Thyroid gland (tissue), 4 donors: ENCODE results near the gene TSPAN8. TPM values are rescaled to one million over a fixed set of nuclear protein-coding genes. Genes with fewer than 3 reads are reported as not detected.
"Not testable (repeated sequence)": the region's sequence is repeated elsewhere in the genome, so short reads cannot be mapped to it uniquely, and the experiment has no call there.

Experiments
- DNase-seq, 2 donors: peaks; one replicate each; pipeline ENCODE4 v3.0.0-alpha.2; 2019
- H3K27ac ChIP-seq, 3 donors: fragments of 200-600 bp; sonication (generic); 1 replicate in 2 of 3; 2 replicates in 1 of 3; pipeline ENCODE4 v1.5.1; 2016 to 2019; ENCODE audit warnings: mild to moderate bottlenecking in 1 of 3, moderate library complexity in 1 of 3
- H3K27me3 ChIP-seq: fragments of 200-600 bp; sonication (generic); one replicate; pipeline ENCODE4 v1.5.1; 2019
- H3K36me3 ChIP-seq, 2 donors: fragments of 200-600 bp; sonication (generic); one replicate each; pipeline ENCODE4 v1.5.1; 2016 to 2019
- H3K4me1 ChIP-seq, 2 donors: fragments of 200-600 bp; sonication (generic); one replicate each; pipeline ENCODE4 v1.5.1; 2017 to 2019
- H3K4me3 ChIP-seq, 3 donors: fragments of 200-600 bp; sonication (generic); replicated peaks in 1 of 3; 1 replicate in 2 of 3; 2 replicates in 1 of 3; pipeline ENCODE4 v1.5.1; 2016; ENCODE audit warnings: mild to moderate bottlenecking in 1 of 3
- H3K9me3 ChIP-seq: fragments of 200-600 bp; sonication (generic); one replicate; pipeline ENCODE4 v1.5.1; 2017
- POLR2A ChIP-seq, 2 donors: fragments of 450-650 bp; IDR thresholded peaks; one replicate each; pipeline ENCODE4 v1.6.1; 2017; ENCODE audit warnings: antibody characterized with exemption in 2 of 2, mild to moderate bottlenecking in 2 of 2, moderate library complexity in 1 of 2
- WGBS, 2 donors: methylation state at CpG; one replicate each; pipeline ENCODE4 v1.1.5; 2017; 5-methylcytosine and 5-hydroxymethylcytosine counted together
- intact Hi-C: fragments of 100-400 bp; cut with DNase I; formaldehyde crosslinking; loops from one replicate; pipeline ENCODE4 v1.15.1; 2023
- total RNA-seq, 4 donors: library from RNA; depleted of rRNA; stranded (reverse); fragments of >200 nt; gene quantifications; one replicate each; pipeline ENCODE4 v1.2.3, GENCODE V29; 2016
- TF ChIP-seq, protein P1 (sequence below), 6 experiments: fragments of 200-600 bp in 3 of 6; fragments of 450-650 bp in 3 of 6; sonication (generic) in 3 of 6; IDR thresholded peaks; one replicate each; pipeline ENCODE4 v1.5.1; 2016 to 2019; ENCODE audit warnings: antibody characterized with exemption in 6 of 6, mild to moderate bottlenecking in 2 of 6, inconsistent platforms in 1 of 6, moderate library complexity in 1 of 6

Gene TSPAN8
- total RNA-seq, 4 donors from 2014 or later, result 3.7 to 9.6 (median 8.0) TPM

GRCh38 chr12:71170456-71170855 is 12.7 kb upstream of the TSPAN8 start:
- Histone ChIP-seq H3K4me1 (no peaks in the 10 kb centered on the region), H3K4me3 (no peak overlapping the region), H3K36me3 (no peaks in the 10 kb centered on the region), H3K27me3 (no peaks in the 10 kb centered on the region), H3K9me3 (no peaks in the 10 kb centered on the region), H3K27ac (no peak overlapping the region)
- no peak for DNase-seq
- intact Hi-C loops, result no loop called here
- WGBS, 2 donors, result 80 to 83% methylated on average over 1 of the region's 1 CpG
- no peak for TF ChIP-seq POLR2A (IDR thresholded peaks at IDR 0.05)
- TF ChIP-seq, protein P1, sequence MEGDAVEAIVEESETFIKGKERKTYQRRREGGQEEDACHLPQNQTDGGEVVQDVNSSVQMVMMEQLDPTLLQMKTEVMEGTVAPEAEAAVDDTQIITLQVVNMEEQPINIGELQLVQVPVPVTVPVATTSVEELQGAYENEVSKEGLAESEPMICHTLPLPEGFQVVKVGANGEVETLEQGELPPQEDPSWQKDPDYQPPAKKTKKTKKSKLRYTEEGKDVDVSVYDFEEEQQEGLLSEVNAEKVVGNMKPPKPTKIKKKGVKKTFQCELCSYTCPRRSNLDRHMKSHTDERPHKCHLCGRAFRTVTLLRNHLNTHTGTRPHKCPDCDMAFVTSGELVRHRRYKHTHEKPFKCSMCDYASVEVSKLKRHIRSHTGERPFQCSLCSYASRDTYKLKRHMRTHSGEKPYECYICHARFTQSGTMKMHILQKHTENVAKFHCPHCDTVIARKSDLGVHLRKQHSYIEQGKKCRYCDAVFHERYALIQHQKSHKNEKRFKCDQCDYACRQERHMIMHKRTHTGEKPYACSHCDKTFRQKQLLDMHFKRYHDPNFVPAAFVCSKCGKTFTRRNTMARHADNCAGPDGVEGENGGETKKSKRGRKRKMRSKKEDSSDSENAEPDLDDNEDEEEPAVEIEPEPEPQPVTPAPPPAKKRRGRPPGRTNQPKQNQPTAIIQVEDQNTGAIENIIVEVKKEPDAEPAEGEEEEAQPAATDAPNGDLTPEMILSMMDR (IDR thresholded peaks at IDR 0.05), result no peak

- no peak overlapping the region for H3K4me3 ChIP-seq
- no peak for TF ChIP-seq POLR2A (IDR thresholded peaks at IDR 0.05)
- TF ChIP-seq, protein P1 (IDR thresholded peaks at IDR 0.05), result no peak
- intact Hi-C loops, result no loop called here
Measured at GRCh38 chr12:71169286-71169685, 11.5 kb upstream of the TSPAN8 start.

GRCh38 chr12:71166862-71167496 is 9.2 kb upstream of the TSPAN8 start:
- no peak overlapping the region for H3K27ac ChIP-seq
- peaks cover 18 to 20% of the 10 kb centered on the region in 2 donors for H3K4me1 ChIP-seq
- intact Hi-C loops, result no loop called here
- WGBS, 2 donors, result 80 to 81% methylated on average over 4 of the region's 4 CpGs
- H3K4me3 ChIP-seq, result no peak overlapping the region
- no peaks in the 10 kb centered on the region for H3K9me3 ChIP-seq
- TF ChIP-seq, protein P1 (IDR thresholded peaks at IDR 0.05), result no peak
- no peak for TF ChIP-seq POLR2A (IDR thresholded peaks at IDR 0.05)
- no peaks in the 10 kb centered on the region for H3K27me3 ChIP-seq
- H3K36me3 ChIP-seq, result no peaks in the 10 kb centered on the region
- DNase-seq, result no peak

More at GRCh38 chr12:71169286-71169685, 11.5 kb upstream of the TSPAN8 start:
- Histone ChIP-seq H3K27ac (no peak overlapping the region), H3K27me3 (no peaks in the 10 kb centered on the region), H3K36me3 (no peaks in the 10 kb centered on the region), H3K4me1 (peaks cover 7 to 11% of the 10 kb centered on the region in 2 donors), H3K9me3 (no peaks in the 10 kb centered on the region)
- DNase-seq, result no peak

DNA sequence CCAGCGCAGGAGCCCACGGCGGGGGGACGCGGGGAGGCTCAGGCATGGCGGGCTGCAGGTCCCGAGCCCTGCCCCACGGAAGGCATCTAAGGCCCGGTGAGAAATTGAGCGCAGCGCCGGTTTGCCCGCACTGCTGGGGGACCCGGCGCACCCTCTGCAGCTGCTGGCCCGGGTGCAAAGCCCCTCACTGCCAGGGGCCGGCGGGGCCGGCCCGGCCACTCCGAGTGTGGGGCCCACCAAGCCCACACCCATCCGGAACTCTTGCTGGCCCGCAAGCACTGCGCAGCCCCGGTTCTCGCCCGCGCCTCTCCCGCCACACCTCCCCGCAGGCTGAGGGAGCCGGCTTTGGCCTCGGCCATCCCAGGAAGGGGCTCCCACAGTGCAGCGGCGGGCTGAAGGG is 8.5 kb upstream of the TSPAN8 start:
- Histone ChIP-seq H3K4me3 (no peak overlapping the region), H3K9me3 (no peaks in the 10 kb centered on the region), H3K4me1 (peaks cover 18 to 20% of the 10 kb centered on the region in 2 donors), H3K36me3 (no peaks in the 10 kb centered on the region), H3K27me3 (no peaks in the 10 kb centered on the region), H3K27ac (no peak overlapping the region)
- no peak for DNase-seq
- no peak for TF ChIP-seq POLR2A (IDR thresholded peaks at IDR 0.05)
- TF ChIP-seq, protein P1 (IDR thresholded peaks at IDR 0.05), result no peak
- WGBS, 2 donors, result 95 to 97% methylated on average over 15 to 20 of the region's 34 CpGs
- intact Hi-C loops, result no loop called here

DNA sequence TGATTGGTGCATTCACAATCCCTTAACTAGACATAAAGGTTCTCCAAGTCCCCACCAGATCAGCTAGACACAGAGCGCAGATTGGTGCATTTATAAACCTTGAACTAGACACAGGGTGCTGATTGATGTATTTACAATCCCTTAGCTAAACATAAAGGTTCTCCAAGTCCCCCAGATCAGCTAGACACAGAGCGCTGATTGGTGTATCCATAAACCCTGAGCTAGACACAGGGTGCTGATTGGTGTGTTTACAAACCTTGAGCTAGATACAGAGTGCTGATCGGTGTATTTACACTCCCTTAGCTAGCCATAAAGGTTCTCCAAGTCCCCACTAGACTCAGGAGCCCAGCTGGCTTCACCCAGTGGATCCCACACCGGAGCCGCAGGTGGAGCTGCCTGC is 8.0 kb upstream of the TSPAN8 start:
- H3K4me3 ChIP-seq, intact Hi-C loops, H3K36me3 ChIP-seq, DNase-seq, H3K9me3 ChIP-seq, H3K27me3 ChIP-seq, H3K27ac ChIP-seq: not testable (repeated sequence)
- WGBS, 2 donors, result 100% methylated on average over 5 of the region's 5 CpGs
- H3K4me1 ChIP-seq, result peaks cover 18 to 20% of the 10 kb centered on the region in 2 donors
